Smooth muscle cell (in vitro differentiated cells): Measurements from ENCODE around the gene RIPPLY2. TPM values are rescaled to one million over a fixed set of nuclear protein-coding genes. Genes with fewer than 3 reads are reported as not detected.
A peak's percentile ranks its signal among the peaks of the same experiment; 100 is the strongest.

Experiments
- DNase-seq: peaks from one replicate; lab custom pipeline; 2025; ENCODE audit not compliant: unreplicated experiment; lab: John Stamatoyannopoulos, UW
- H2AFZ ChIP-seq: fragments of 200-600 bp; sonication (generic); 2 replicates; pipeline ENCODE4 v1.6.0; 2016; ENCODE audit warnings: antibody characterized with exemption, low read depth, mild to moderate bottlenecking
- H3F3A ChIP-seq: fragments of 200-600 bp; sonication (generic); 2 replicates; pipeline ENCODE4 v1.6.0; 2017; ENCODE audit warnings: antibody characterized with exemption, low read depth
- H3K27ac ChIP-seq: fragments of 200-600 bp; sonication (generic); 2 replicates; pipeline ENCODE4 v1.5.1; 2016; ENCODE audit warnings: low read depth, mild to moderate bottlenecking
- H3K27me3 ChIP-seq: fragments of 200-600 bp; sonication (generic); 2 replicates; pipeline ENCODE4 v1.6.1; 2016; ENCODE audit warnings: low read depth, mild to moderate bottlenecking
- H3K36me3 ChIP-seq: fragments of 200-600 bp; sonication (generic); 2 replicates; pipeline ENCODE4 v1.5.1; 2016; ENCODE audit warnings: low read depth
- H3K4me1 ChIP-seq: fragments of 200-600 bp; sonication (generic); 2 replicates; pipeline ENCODE4 v1.5.1; 2016; ENCODE audit warnings: low read depth
- H3K4me2 ChIP-seq: fragments of 200-600 bp; sonication (generic); 2 replicates; pipeline ENCODE4 v1.6.0; 2016; ENCODE audit warnings: mild to moderate bottlenecking
- H3K4me3 ChIP-seq: fragments of 200-600 bp; sonication (generic); 2 replicates; pipeline ENCODE4 v1.5.1; 2016; ENCODE audit warnings: mild to moderate bottlenecking
- H3K79me2 ChIP-seq: fragments of 200-600 bp; sonication (generic); 2 replicates; pipeline ENCODE4 v1.6.0; 2016; ENCODE audit warnings: low read depth, mild to moderate bottlenecking
- H3K9ac ChIP-seq: fragments of 200-600 bp; sonication (generic); 2 replicates; pipeline ENCODE4 v1.6.0; 2016; ENCODE audit warnings: low read depth
- H3K9me3 ChIP-seq: fragments of 200-600 bp; sonication (generic); replicated peaks from 2 replicates; pipeline ENCODE4 v1.5.1; 2016; ENCODE audit warnings: low read depth
- H4K20me1 ChIP-seq: fragments of 200-600 bp; sonication (generic); 2 replicates; pipeline ENCODE4 v1.6.0; 2016; ENCODE audit warnings: low read depth
- WGBS: methylation state at CpG from one replicate; pipeline ENCODE4 v1.1.7; 2016; ENCODE audit warnings: low lambda C conversion rate; 5-methylcytosine and 5-hydroxymethylcytosine counted together
- polyA plus RNA-seq: library from polyadenylated mRNA; unstranded; fragments of >200 nt; fragmentation: Nextera tagmentation; extraction: Ambion mirVana; gene quantifications from 2 replicates; pipeline ENCODE4 v1.2.1, GENCODE V29; 2016
- total RNA-seq: library from RNA; depleted of rRNA; stranded (reverse); fragments of >200 nt; gene quantifications from 2 replicates; pipeline ENCODE4 v1.2.3, GENCODE V29; 2014
- TF ChIP-seq, protein P1 (sequence below): fragments of 200-600 bp; sonication (generic); IDR thresholded peaks from 2 replicates; pipeline ENCODE4 v1.5.1; 2017; ENCODE audit warnings: borderline replicate concordance, mild to moderate bottlenecking, antibody characterized with exemption; ENCODE audit not compliant: insufficient read depth, poor library complexity, severe bottlenecking

The RIPPLY2 gene
- total and polyA plus RNA-seq, 2 experiments from 2014 or later: not detected

DNA sequence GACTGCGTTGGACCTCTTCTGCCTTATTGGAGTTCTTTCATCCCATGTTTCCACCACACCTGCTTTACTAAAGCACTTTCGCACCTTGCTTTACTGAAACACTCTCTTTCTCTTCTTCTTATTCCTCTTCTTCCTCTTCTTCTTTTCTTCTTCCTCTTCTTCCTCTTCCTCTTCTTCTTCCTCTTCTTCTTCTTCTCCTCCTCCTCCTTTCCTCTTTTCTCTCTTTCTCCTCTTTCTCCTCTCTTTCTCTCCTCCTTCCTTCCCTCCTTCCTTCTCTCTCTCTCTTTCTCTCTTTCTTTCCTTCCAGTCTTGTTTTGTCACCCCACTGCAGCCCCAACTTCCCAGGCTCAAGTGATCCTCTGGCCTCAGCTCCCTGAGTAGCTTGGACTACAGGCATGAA is 4.0 kb upstream of the RIPPLY2 start:
- 86% methylated on average over 2 of the region's 2 CpGs for WGBS
- DNase-seq: no peak
- no peak overlapping the region for H3K4me2 ChIP-seq

DNA sequence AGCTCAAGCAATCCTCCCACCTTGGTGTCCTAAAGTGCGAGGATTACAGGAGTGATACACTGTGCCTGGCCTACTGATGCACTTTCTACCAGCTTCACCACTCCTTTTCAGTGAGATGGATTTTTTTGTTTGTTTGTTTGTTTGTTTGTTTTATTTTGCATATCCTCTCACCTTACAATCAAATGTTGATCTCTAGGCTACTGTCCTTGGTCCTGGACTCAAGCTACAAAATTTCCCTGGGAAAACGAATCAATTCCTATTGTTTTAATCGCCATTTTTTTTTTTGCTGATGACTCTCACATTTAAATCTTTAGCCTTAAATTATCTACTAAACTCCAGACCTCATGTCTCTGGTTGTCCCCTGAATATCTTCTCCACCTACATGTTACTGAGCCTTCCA is 3.5 kb upstream of the RIPPLY2 start:
- H2AFZ ChIP-seq: no peak overlapping the region
- no peak overlapping the region for H3K27ac ChIP-seq
- no peak overlapping the region for H3K9ac ChIP-seq
- H3K4me1 ChIP-seq: peaks cover 5% of the 10 kb centered on the region
- H3K9me3 ChIP-seq: no peaks in the 10 kb centered on the region
- no peak overlapping the region for H3K4me2 ChIP-seq
- TF ChIP-seq, protein P1, sequence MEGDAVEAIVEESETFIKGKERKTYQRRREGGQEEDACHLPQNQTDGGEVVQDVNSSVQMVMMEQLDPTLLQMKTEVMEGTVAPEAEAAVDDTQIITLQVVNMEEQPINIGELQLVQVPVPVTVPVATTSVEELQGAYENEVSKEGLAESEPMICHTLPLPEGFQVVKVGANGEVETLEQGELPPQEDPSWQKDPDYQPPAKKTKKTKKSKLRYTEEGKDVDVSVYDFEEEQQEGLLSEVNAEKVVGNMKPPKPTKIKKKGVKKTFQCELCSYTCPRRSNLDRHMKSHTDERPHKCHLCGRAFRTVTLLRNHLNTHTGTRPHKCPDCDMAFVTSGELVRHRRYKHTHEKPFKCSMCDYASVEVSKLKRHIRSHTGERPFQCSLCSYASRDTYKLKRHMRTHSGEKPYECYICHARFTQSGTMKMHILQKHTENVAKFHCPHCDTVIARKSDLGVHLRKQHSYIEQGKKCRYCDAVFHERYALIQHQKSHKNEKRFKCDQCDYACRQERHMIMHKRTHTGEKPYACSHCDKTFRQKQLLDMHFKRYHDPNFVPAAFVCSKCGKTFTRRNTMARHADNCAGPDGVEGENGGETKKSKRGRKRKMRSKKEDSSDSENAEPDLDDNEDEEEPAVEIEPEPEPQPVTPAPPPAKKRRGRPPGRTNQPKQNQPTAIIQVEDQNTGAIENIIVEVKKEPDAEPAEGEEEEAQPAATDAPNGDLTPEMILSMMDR: no peak
- 94% methylated on average over 3 of the region's 3 CpGs for WGBS
- DNase-seq: no peak
- no peaks in the 10 kb centered on the region for H3K79me2 ChIP-seq
- H3F3A ChIP-seq: no peaks in the 10 kb centered on the region
- H3K27me3 ChIP-seq: peaks cover 50% of the 10 kb centered on the region
- H3K36me3 ChIP-seq: no peaks in the 10 kb centered on the region
- no peak overlapping the region for H3K4me3 ChIP-seq
- H4K20me1 ChIP-seq: no peaks in the 10 kb centered on the region

More for the DNA sequence above, 4.0 kb upstream of the RIPPLY2 start:
- Histone ChIP-seq H3K27ac (no peak overlapping the region), H4K20me1 (no peaks in the 10 kb centered on the region), H3K9me3 (no peaks in the 10 kb centered on the region), H3K36me3 (no peaks in the 10 kb centered on the region), H3K9ac (no peak overlapping the region), H3K27me3 (peaks cover 45% of the 10 kb centered on the region), H3K4me3 (no peak overlapping the region), H3K79me2 (no peaks in the 10 kb centered on the region), H3F3A (no peaks in the 10 kb centered on the region), H3K4me1 (peaks cover 5% of the 10 kb centered on the region), H2AFZ (no peak overlapping the region)
- TF ChIP-seq, protein P1: no peak

DNA sequence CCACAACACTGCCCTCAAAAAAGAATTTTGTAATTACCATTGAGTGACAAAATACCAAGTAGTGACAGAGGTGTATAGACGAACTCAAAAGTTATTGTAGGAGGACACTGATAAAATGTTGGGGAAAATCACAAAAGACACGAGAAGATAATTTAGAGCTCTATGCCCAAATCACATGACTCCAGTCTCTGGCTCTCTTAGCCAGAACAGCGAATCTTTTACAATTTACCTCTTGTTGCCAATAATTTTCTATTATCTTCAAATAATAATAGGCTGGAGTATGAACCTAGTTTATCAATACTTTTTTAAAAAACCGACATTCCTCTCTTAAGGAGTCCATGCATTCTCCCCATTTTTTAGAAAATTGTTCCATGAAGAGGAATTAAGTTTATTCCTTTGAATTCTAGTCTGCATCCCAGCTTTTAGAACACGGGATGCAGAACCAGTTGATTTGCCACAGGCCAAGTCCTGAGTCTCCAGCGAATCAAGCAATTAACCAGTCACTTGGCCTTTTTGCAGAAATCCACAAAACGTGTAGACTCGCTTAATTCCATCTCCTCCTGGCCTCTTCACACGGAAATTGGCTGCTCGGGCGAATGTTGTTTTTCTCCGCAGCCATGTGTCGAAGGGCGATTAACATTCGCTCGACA is 507 bp upstream of the RIPPLY2 start:
- no peaks in the 10 kb centered on the region for H3F3A ChIP-seq
- H2AFZ ChIP-seq: peak overlapping the region; percentile 13
- H3K9me3 ChIP-seq: no peaks in the 10 kb centered on the region
- DNase-seq: no peak
- H3K4me3 ChIP-seq: peak overlapping the region; percentile 54
- peak overlapping the region; percentile 87 for H3K4me2 ChIP-seq
- no peaks in the 10 kb centered on the region for H4K20me1 ChIP-seq
- H3K4me1 ChIP-seq: peaks cover 5% of the 10 kb centered on the region
- H3K9ac ChIP-seq: no peak overlapping the region
- H3K27me3 ChIP-seq: peaks cover 79% of the 10 kb centered on the region
- no peaks in the 10 kb centered on the region for H3K36me3 ChIP-seq
- 22% methylated on average over 16 of the region's 16 CpGs for WGBS
- TF ChIP-seq, protein P1: no peak
- no peaks in the 10 kb centered on the region for H3K79me2 ChIP-seq
- no peak overlapping the region for H3K27ac ChIP-seq

DNA sequence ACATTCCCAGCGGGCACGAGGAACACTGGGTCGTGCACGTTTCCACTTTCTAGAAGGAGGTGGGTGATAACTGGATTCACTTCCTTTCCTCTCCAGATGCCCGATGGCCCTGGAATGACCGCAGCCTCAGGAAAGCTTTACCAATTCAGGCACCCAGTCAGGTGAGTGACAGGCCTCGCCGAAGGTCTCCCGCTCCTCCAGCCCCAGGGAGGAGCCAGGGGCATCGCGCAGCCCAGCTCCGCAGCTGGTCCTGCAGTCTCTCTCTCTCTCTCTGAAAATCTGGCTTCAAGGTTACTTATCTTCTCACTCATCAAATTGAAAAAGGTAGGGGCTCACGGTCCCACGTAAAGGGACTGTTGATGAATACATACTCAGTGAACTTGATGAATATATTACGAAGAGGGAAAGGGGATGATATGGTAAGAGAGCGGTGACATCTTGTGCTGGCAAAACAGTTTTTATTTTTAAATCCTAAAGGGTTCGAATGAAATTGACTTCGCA is 891 bp downstream of the RIPPLY2 start:
- no peak overlapping the region for H3K9ac ChIP-seq
- TF ChIP-seq, protein P1: no peak
- H3K36me3 ChIP-seq: no peaks in the 10 kb centered on the region
- no peaks in the 10 kb centered on the region for H3K79me2 ChIP-seq
- H3K9me3 ChIP-seq: no peaks in the 10 kb centered on the region
- peak overlapping the region; percentile 54 for H3K4me3 ChIP-seq
- no peaks in the 10 kb centered on the region for H4K20me1 ChIP-seq
- no peaks in the 10 kb centered on the region for H3F3A ChIP-seq
- peak overlapping the region; percentile 39 for H2AFZ ChIP-seq
- H3K27ac ChIP-seq: no peak overlapping the region
- 14% methylated on average over 18 of the region's 18 CpGs for WGBS
- H3K4me2 ChIP-seq: peak overlapping the region; percentile 87
- peaks cover 5% of the 10 kb centered on the region for H3K4me1 ChIP-seq
- H3K27me3 ChIP-seq: peaks cover 81% of the 10 kb centered on the region
- no peak for DNase-seq
